Mesodermal cell (in vitro differentiated cells): ENCODE results near the gene SIK3.

Source experiments
- H3K27ac ChIP-seq: 2 replicates; pipeline ENCODE4 v1.7.0; 2013; ENCODE audit warnings: mild to moderate bottlenecking, low read depth, low read length, moderate library complexity; ENCODE audit not compliant: severe bottlenecking
- H3K36me3 ChIP-seq: 2 replicates; pipeline ENCODE4 v1.7.1; 2013; ENCODE audit warnings: mild to moderate bottlenecking, low read length, moderate library complexity; ENCODE audit not compliant: control insufficient read depth, insufficient read depth
- H3K4me1 ChIP-seq: one replicate; pipeline ENCODE4 v1.7.1; 2013; ENCODE audit warnings: mild to moderate bottlenecking, low read length; ENCODE audit not compliant: insufficient read depth, control insufficient read depth, poor library complexity, severe bottlenecking
- H3K4me3 ChIP-seq: 2 replicates; pipeline ENCODE4 v1.7.0; 2013; ENCODE audit warnings: low read length, control low read depth, mild to moderate bottlenecking; ENCODE audit not compliant: insufficient read depth, poor library complexity, severe bottlenecking; ENCODE audit errors: extremely low read depth
- H3K9me3 ChIP-seq: 2 replicates; pipeline ENCODE4 v1.7.1; 2013; ENCODE audit warnings: mild to moderate bottlenecking, low read length, moderate library complexity; ENCODE audit not compliant: control insufficient read depth
- WGBS, 2 experiments: methylation state at CpG; one replicate each; pipeline ENCODE4 v1.1.5; 2013; ENCODE audit warnings: missing lambda C conversion rate in 2 of 2; ENCODE audit not compliant: insufficient coverage in 2 of 2; 5-methylcytosine and 5-hydroxymethylcytosine counted together

Gene SIK3

GRCh38 chr11:116856423-116856822, 241.8 kb downstream of the SIK3 start:
- Histone ChIP-seq H3K9me3 (no peaks in the 10 kb centered on the region), H3K36me3 (peaks cover 80% of the 10 kb centered on the region), H3K4me1 (peaks cover 26% of the 10 kb centered on the region), H3K4me3 (no peak overlapping the region), H3K27ac (no peak overlapping the region)
- WGBS, 2 experiments: 79 to 90% methylated on average over 4 to 5 of the region's 5 CpGs

- H3K27ac ChIP-seq: no peak overlapping the region
- no peak overlapping the region for H3K4me3 ChIP-seq
- H3K36me3 ChIP-seq: peaks cover 75% of the 10 kb centered on the region
- 80 to 100% methylated on average over 4 to 5 of the region's 7 CpGs for WGBS, 2 experiments
- H3K4me1 ChIP-seq: peaks cover 19% of the 10 kb centered on the region
- no peaks in the 10 kb centered on the region for H3K9me3 ChIP-seq
These were observed 242.8 kb downstream of the SIK3 start for GRCh38 chr11:116855413-116855812.

- Histone ChIP-seq H3K36me3 (peaks cover 75% of the 10 kb centered on the region), H3K4me1 (peaks cover 19% of the 10 kb centered on the region), H3K9me3 (no peaks in the 10 kb centered on the region), H3K4me3 (no peak overlapping the region), H3K27ac (no peak overlapping the region)
- WGBS, 2 experiments: 88 to 96% methylated on average over 4 to 5 of the region's 6 CpGs
These were observed 244.7 kb downstream of the SIK3 start for GRCh38 chr11:116853461-116854073.

GRCh38 chr11:116852261-116853031, 245.8 kb downstream of the SIK3 start:
- Histone ChIP-seq H3K36me3 (peaks cover 68% of the 10 kb centered on the region), H3K27ac (no peak overlapping the region), H3K4me1 (peaks cover 13% of the 10 kb centered on the region), H3K9me3 (no peaks in the 10 kb centered on the region), H3K4me3 (no peak overlapping the region)
- WGBS, 2 experiments: 88 to 100% methylated on average over 2 to 4 of the region's 5 CpGs

GRCh38 chr11:116851626-116852025, 246.6 kb downstream of the SIK3 start:
- no peak overlapping the region for H3K4me3 ChIP-seq
- no peak overlapping the region for H3K27ac ChIP-seq
- 100% methylated on average over 2 of the region's 7 CpGs for WGBS, 2 experiments
- H3K9me3 ChIP-seq: no peaks in the 10 kb centered on the region
- H3K36me3 ChIP-seq: peaks cover 69% of the 10 kb centered on the region
- peaks cover 13% of the 10 kb centered on the region for H3K4me1 ChIP-seq

GRCh38 chr11:116849486-116849885, 248.7 kb downstream of the SIK3 start:
- no peak overlapping the region for H3K4me3 ChIP-seq
- H3K9me3 ChIP-seq: no peaks in the 10 kb centered on the region
- WGBS, 2 experiments: 91 to 96% methylated on average over 5 to 6 of the region's 6 CpGs
- peaks cover 13% of the 10 kb centered on the region for H3K4me1 ChIP-seq
- H3K27ac ChIP-seq: no peak overlapping the region
- peaks cover 72% of the 10 kb centered on the region for H3K36me3 ChIP-seq

GRCh38 chr11:116849060-116849459, 249.2 kb downstream of the SIK3 start:
- 96 to 98% methylated on average over 11 to 12 of the region's 12 CpGs for WGBS, 2 experiments
- H3K4me3 ChIP-seq: no peak overlapping the region
- H3K9me3 ChIP-seq: no peaks in the 10 kb centered on the region
- H3K27ac ChIP-seq: no peak overlapping the region
- H3K36me3 ChIP-seq: peaks cover 70% of the 10 kb centered on the region
- peaks cover 13% of the 10 kb centered on the region for H3K4me1 ChIP-seq

- Histone ChIP-seq H3K4me1 (peaks cover 11% of the 10 kb centered on the region), H3K9me3 (no peaks in the 10 kb centered on the region), H3K4me3 (no peak overlapping the region), H3K27ac (no peak overlapping the region), H3K36me3 (peaks cover 72% of the 10 kb centered on the region)
- WGBS, 2 experiments: 87 to 97% methylated on average over 3 of the region's 4 CpGs
These were observed 250.6 kb downstream of the SIK3 start for GRCh38 chr11:116847612-116848011.

- 89 to 94% methylated on average over 3 of the region's 4 CpGs for WGBS, 2 experiments
- H3K4me1 ChIP-seq: peaks cover 5% of the 10 kb centered on the region
- H3K9me3 ChIP-seq: no peaks in the 10 kb centered on the region
- peaks cover 54% of the 10 kb centered on the region for H3K36me3 ChIP-seq
- H3K4me3 ChIP-seq: no peak overlapping the region
- H3K27ac ChIP-seq: no peak overlapping the region
These were observed 253.5 kb downstream of the SIK3 start for GRCh38 chr11:116844722-116845121.

- Histone ChIP-seq H3K4me3 (no peak overlapping the region), H3K27ac (no peak overlapping the region), H3K36me3 (peaks cover 44% of the 10 kb centered on the region), H3K4me1 (peaks cover 5% of the 10 kb centered on the region), H3K9me3 (no peaks in the 10 kb centered on the region)
- 94 to 98% methylated on average over 5 to 7 of the region's 9 CpGs for WGBS, 2 experiments
These were observed 254.6 kb downstream of the SIK3 start for GRCh38 chr11:116843661-116844060.

GRCh38 chr11:116842909-116843308, 255.3 kb downstream of the SIK3 start:
- H3K4me3 ChIP-seq: no peak overlapping the region
- H3K27ac ChIP-seq: no peak overlapping the region
- H3K36me3 ChIP-seq: peaks cover 38% of the 10 kb centered on the region
- 84 to 88% methylated on average over 4 of the region's 4 CpGs for WGBS, 2 experiments
- no peaks in the 10 kb centered on the region for H3K9me3 ChIP-seq
- H3K4me1 ChIP-seq: peaks cover 12% of the 10 kb centered on the region
